SJSA1 (cell line): Measurements from ENCODE around the gene STAT3. TPM values are rescaled to one million over a fixed set of nuclear protein-coding genes. Genes with fewer than 3 reads are reported as not detected.
"Not testable (repeated sequence)": the region's sequence is repeated elsewhere in the genome, so short reads cannot be mapped to it uniquely, and the experiment has no call there.

ENCODE experiments used
- DNase-seq, 2 experiments: peaks; one replicate each; pipeline ENCODE4 v3.0.0-alpha.2; 2015 to 2020; ENCODE audit warnings: low spot score in 2 of 2, low read depth in 1 of 2
- H3K27ac ChIP-seq: fragments of 250-450 bp; sonication (Bioruptor Pico); 2 replicates; pipeline ENCODE4 v1.5.1; 2020; ENCODE audit warnings: mild to moderate bottlenecking, moderate library complexity
- H3K27me3 ChIP-seq: fragments of 250-450 bp; sonication (Bioruptor Pico); replicated peaks from 2 replicates; pipeline ENCODE4 v1.5.1; 2020; ENCODE audit warnings: mild to moderate bottlenecking, moderate library complexity
- H3K36me3 ChIP-seq: fragments of 250-450 bp; sonication (Bioruptor Pico); 2 replicates; pipeline ENCODE4 v1.5.1; 2020; ENCODE audit warnings: mild to moderate bottlenecking
- H3K4me1 ChIP-seq: fragments of 250-450 bp; sonication (Bioruptor Pico); replicated peaks from 2 replicates; pipeline ENCODE4 v1.6.1; 2021; ENCODE audit warnings: mild to moderate bottlenecking
- H3K4me3 ChIP-seq: fragments of 250-450 bp; sonication (Bioruptor Pico); 2 replicates; pipeline ENCODE4 v1.5.1; 2020; ENCODE audit warnings: mild to moderate bottlenecking
- H3K9me3 ChIP-seq: fragments of 250-450 bp; sonication (Bioruptor Pico); replicated peaks from 2 replicates; pipeline ENCODE4 v1.5.1; 2020; ENCODE audit warnings: mild to moderate bottlenecking
- total RNA-seq: library from RNA; depleted of rRNA; stranded (reverse); fragments of >200 nt; shearing (Covaris generic); gene quantifications from 2 replicates; pipeline ENCODE4 v1.2.3, GENCODE V29; 2014; rRNA removed

The STAT3 gene
- 41.1 and 65.8 TPM in 2 replicates for total RNA-seq

- Histone ChIP-seq H3K27me3 (no peaks in the 10 kb centered on the region), H3K4me3 (peak within 1 kb of the TSS; percentile 70), H3K9me3 (no peaks in the 10 kb centered on the region), H3K27ac (peak within 1 kb of the TSS; percentile 85), H3K4me1 (peaks cover 15% of the 10 kb centered on the region), H3K36me3 (peaks cover 6% of the 10 kb centered on the region)
- peak; percentile 100 for DNase-seq
Measured at GRCh38 chr17:42388381-42389134, at the start of gene STAT3. TSS of gene STAT3 (minus strand) at chr17:42388442. CDS start at chr17:42348516, 39,926 bp downstream.

GRCh38 chr17:42436391-42436790 is 48.1 kb upstream of the STAT3 start:
- H3K4me3 ChIP-seq = no peak overlapping the region
- peak overlapping the region; percentile 30; the same call in 1 of the 2 replicates for H3K27ac ChIP-seq
- H3K36me3 ChIP-seq = no peaks in the 10 kb centered on the region
- no peaks in the 10 kb centered on the region for H3K9me3 ChIP-seq
- H3K4me1 ChIP-seq = peaks cover 12% of the 10 kb centered on the region
- peak in 1 of 2 experiments; percentile 49 for DNase-seq
- H3K27me3 ChIP-seq = no peaks in the 10 kb centered on the region

- Histone ChIP-seq H3K36me3 (no peaks in the 10 kb centered on the region), H3K4me1 (peaks cover 17% of the 10 kb centered on the region), H3K9me3 (no peaks in the 10 kb centered on the region), H3K27ac (no peak overlapping the region), H3K4me3 (no peak overlapping the region), H3K27me3 (no peaks in the 10 kb centered on the region)
- no peak for DNase-seq
Measured at GRCh38 chr17:42431758-42432161, 43.5 kb upstream of the STAT3 start.

GRCh38 chr17:42429726-42430447 is 41.6 kb upstream of the STAT3 start:
- Histone ChIP-seq H3K4me3 (no peak overlapping the region), H3K4me1 (peaks cover 13% of the 10 kb centered on the region), H3K36me3 (no peaks in the 10 kb centered on the region), H3K27ac (no peak overlapping the region), H3K27me3 (no peaks in the 10 kb centered on the region), H3K9me3 (no peaks in the 10 kb centered on the region)
- DNase-seq = no peak

GRCh38 chr17:42428141-42428944 is 40.1 kb upstream of the STAT3 start:
- H3K36me3 ChIP-seq = no peaks in the 10 kb centered on the region
- H3K9me3 ChIP-seq = no peaks in the 10 kb centered on the region
- DNase-seq = peak; percentile 83 to 94
- peaks cover 18% of the 10 kb centered on the region for H3K4me1 ChIP-seq
- H3K27ac ChIP-seq = peak overlapping the region; percentile 57
- H3K27me3 ChIP-seq = no peaks in the 10 kb centered on the region
- no peak overlapping the region for H3K4me3 ChIP-seq

- peaks cover 21% of the 10 kb centered on the region for H3K36me3 ChIP-seq
- no peak for DNase-seq
- no peak overlapping the region for H3K4me3 ChIP-seq
- H3K9me3 ChIP-seq = no peaks in the 10 kb centered on the region
- no peaks in the 10 kb centered on the region for H3K27me3 ChIP-seq
- H3K27ac ChIP-seq = no peak overlapping the region
- H3K4me1 ChIP-seq = peaks cover 33% of the 10 kb centered on the region
Measured at GRCh38 chr17:42424991-42425610, 36.9 kb upstream of the STAT3 start.

- Histone ChIP-seq H3K27me3 (no peaks in the 10 kb centered on the region), H3K4me1 (peaks cover 42% of the 10 kb centered on the region), H3K9me3 (no peaks in the 10 kb centered on the region), H3K4me3 (peak overlapping the region; percentile 78; the same call in 1 of the 2 replicates), H3K27ac (peak overlapping the region; percentile 61), H3K36me3 (peaks cover 30% of the 10 kb centered on the region)
- DNase-seq = no peak
Measured at GRCh38 chr17:42423766-42424165, 35.5 kb upstream of the STAT3 start.

- peak within 1 kb of the TSS; percentile 85 for H3K27ac ChIP-seq
- H3K36me3 ChIP-seq = peaks cover 36% of the 10 kb centered on the region
- peak; percentile 97 to 98 for DNase-seq
- H3K9me3 ChIP-seq = no peaks in the 10 kb centered on the region
- peaks cover 38% of the 10 kb centered on the region for H3K4me1 ChIP-seq
- no peaks in the 10 kb centered on the region for H3K27me3 ChIP-seq
- peak within 1 kb of the TSS; percentile 78 for H3K4me3 ChIP-seq
Measured at GRCh38 chr17:42422958-42423712, 34.9 kb upstream of the STAT3 start, which contains the start of gene CAVIN1. TSS of gene CAVIN1 (minus strand) at chr17:42423256. CDS start at chr17:42423097, 159 bp downstream.

- peaks cover 42% of the 10 kb centered on the region for H3K36me3 ChIP-seq
- peak overlapping the region; percentile 85 for H3K27ac ChIP-seq
- peak; percentile 32 to 50 for DNase-seq
- H3K4me3 ChIP-seq = peak overlapping the region; percentile 78
- H3K4me1 ChIP-seq = peaks cover 33% of the 10 kb centered on the region
- no peaks in the 10 kb centered on the region for H3K9me3 ChIP-seq
- H3K27me3 ChIP-seq = no peaks in the 10 kb centered on the region
Measured at GRCh38 chr17:42422412-42422957, 34.2 kb upstream of the STAT3 start.

GRCh38 chr17:42421507-42422338 is 33.5 kb upstream of the STAT3 start:
- Histone ChIP-seq H3K4me3 (peak overlapping the region; percentile 78), H3K27ac (peak overlapping the region; percentile 85), H3K4me1 (peaks cover 33% of the 10 kb centered on the region), H3K9me3 (no peaks in the 10 kb centered on the region), H3K36me3 (peaks cover 48% of the 10 kb centered on the region), H3K27me3 (no peaks in the 10 kb centered on the region)
- DNase-seq = peak; percentile 58 to 81

GRCh38 chr17:42421136-42421506 is 32.9 kb upstream of the STAT3 start:
- H3K9me3 ChIP-seq = no peaks in the 10 kb centered on the region
- H3K4me3 ChIP-seq = peak overlapping the region; percentile 78
- peaks cover 52% of the 10 kb centered on the region for H3K36me3 ChIP-seq
- H3K4me1 ChIP-seq = peaks cover 33% of the 10 kb centered on the region
- DNase-seq = no peak
- H3K27ac ChIP-seq = peak overlapping the region; percentile 85
- no peaks in the 10 kb centered on the region for H3K27me3 ChIP-seq

GRCh38 chr17:42417981-42418380 is 29.7 kb upstream of the STAT3 start:
- H3K9me3 ChIP-seq, DNase-seq: not testable (repeated sequence)
- peaks cover 24% of the 10 kb centered on the region for H3K4me1 ChIP-seq

More at GRCh38 chr17:42417981-42418380, 29.7 kb upstream of the STAT3 start:
- peaks cover 69% of the 10 kb centered on the region for H3K36me3 ChIP-seq
- H3K4me3 ChIP-seq, H3K27ac ChIP-seq, H3K27me3 ChIP-seq: not testable (repeated sequence)
